Keratinocyte (primary cell): Measurements from ENCODE around the gene C11orf52. TPM values are rescaled to one million over a fixed set of nuclear protein-coding genes. Genes with fewer than 3 reads are reported as not detected.

Source experiments
- DNase-seq: peaks from one replicate; pipeline ENCODE4 v3.0.0-alpha.2; 2011; ENCODE audit warnings: low read depth, missing footprints, low spot score
- FAIRE-seq: peaks from 2 replicates; lab custom pipeline; 2011; peaks lifted over from hg19 to GRCh38; lab: Jason Lieb, UNC
- H2AFZ ChIP-seq: 2 replicates; pipeline ENCODE4 v1.6.0; 2012; ENCODE audit warnings: low read length, control low read depth, inconsistent platforms; ENCODE audit not compliant: control insufficient read depth
- H3K27ac ChIP-seq: 2 replicates; pipeline ENCODE4 v1.5.1; 2011; ENCODE audit warnings: low read length; ENCODE audit not compliant: control insufficient read depth, insufficient read depth
- H3K27me3 ChIP-seq: 3 replicates; pipeline ENCODE4 v1.6.0; 2011; ENCODE audit warnings: low read length; ENCODE audit not compliant: control insufficient read depth, insufficient read depth; ENCODE audit errors: extremely low read depth
- H3K36me3 ChIP-seq, 2 experiments: 2 replicates in 1 of 2; 3 replicates in 1 of 2; pipeline ENCODE4 v1.5.1; 2011; ENCODE audit warnings: low read length in 2 of 2, mild to moderate bottlenecking in 1 of 2; ENCODE audit not compliant: control insufficient read depth in 2 of 2, insufficient read depth in 2 of 2; ENCODE audit errors: extremely low read depth in 1 of 2
- H3K4me1 ChIP-seq: 3 replicates; pipeline ENCODE4 v1.5.1; 2011; ENCODE audit warnings: low read length; ENCODE audit not compliant: control insufficient read depth, insufficient read depth; ENCODE audit errors: extremely low read depth
- H3K4me2 ChIP-seq: 3 replicates; pipeline ENCODE4 v1.6.0; 2011; ENCODE audit warnings: low read depth, low read length; ENCODE audit not compliant: control insufficient read depth, insufficient read depth; ENCODE audit errors: extremely low read depth
- H3K4me3 ChIP-seq, 3 experiments: fragments of 200-600 bp in 1 of 3; sonication (generic) in 1 of 3; 2 replicates in 2 of 3; 3 replicates in 1 of 3; pipeline ENCODE4 v1.5.1; 2011 to 2016; ENCODE audit warnings: low read length in 3 of 3, mild to moderate bottlenecking in 3 of 3, control low read depth in 2 of 3, inconsistent platforms in 1 of 3, low read depth in 1 of 3, mixed read lengths in 1 of 3, mixed run types in 1 of 3, moderate library complexity in 1 of 3; ENCODE audit not compliant: control insufficient read depth in 2 of 3, insufficient read depth in 2 of 3; ENCODE audit errors: extremely low read depth in 1 of 3
- H3K79me2 ChIP-seq: 2 replicates; pipeline ENCODE4 v1.6.0; 2012; ENCODE audit warnings: low read length; ENCODE audit not compliant: control insufficient read depth, insufficient read depth
- H3K9ac ChIP-seq: 3 replicates; pipeline ENCODE4 v1.6.0; 2011; ENCODE audit warnings: low read length; ENCODE audit not compliant: control insufficient read depth, insufficient read depth; ENCODE audit errors: extremely low read depth
- H3K9me1 ChIP-seq: 3 replicates; pipeline ENCODE4 v1.6.0; 2011; ENCODE audit warnings: low read length; ENCODE audit not compliant: control insufficient read depth, insufficient read depth; ENCODE audit errors: extremely low read depth
- H3K9me3 ChIP-seq: 2 replicates; pipeline ENCODE4 v1.5.1; 2012; ENCODE audit warnings: low read depth, low read length; ENCODE audit not compliant: control insufficient read depth
- H4K20me1 ChIP-seq: 3 replicates; pipeline ENCODE4 v1.6.0; 2011; ENCODE audit warnings: low read length; ENCODE audit not compliant: control insufficient read depth, insufficient read depth; ENCODE audit errors: extremely low read depth
- CTCF ChIP-seq, 3 experiments: IDR thresholded peaks in 1 of 3; conservative IDR thresholded peaks in 1 of 3; optimal IDR thresholded peaks in 1 of 3; 2 replicates in 2 of 3; 3 replicates in 1 of 3; pipeline versions ENCODE3 to v1.5.1; 2011; ENCODE audit warnings: low read length in 3 of 3, mild to moderate bottlenecking in 3 of 3, moderate library complexity in 2 of 3, control low read depth in 1 of 3, inconsistent platforms in 1 of 3; ENCODE audit not compliant: insufficient read depth in 2 of 3; ENCODE audit errors: extremely low read depth in 1 of 3
- EZH2 ChIP-seq: IDR thresholded peaks from one replicate; pipeline ENCODE4 v1.6.1; 2012; ENCODE audit warnings: inconsistent platforms, mild to moderate bottlenecking, low read length, moderate library complexity
- dilution Hi-C: fragments of 300-500 bp; cut with MboI; formaldehyde crosslinking; loops from one replicate; pipeline ENCODE4 v1.7.0; 2020; ENCODE audit warnings: low sequenced_read_pairs; ENCODE audit not compliant: extremely low pct_ligation_motif_present
- polyA plus RNA-seq, 5 experiments: library from polyadenylated mRNA; depleted of rRNA in 3 of 5; stranded (reverse) in 3 of 5; stranded (forward) in 1 of 5; unstranded in 1 of 5; fragments of >200 nt; gene quantifications; 1 replicate in 1 of 5; 2 replicates in 3 of 5; 3 replicates in 1 of 5; pipeline versions ENCODE4 v1.2.1 to v1.2.3, GENCODE V29; 2011 to 2012; ENCODE audit warnings: missing spikeins in 2 of 5, low read depth in 1 of 5, low replicate concordance in 1 of 5

C11orf52 gene
- polyA plus RNA-seq, 1 donor (not counting 4 experiments of a cell fraction or from before 2014, with no cell fraction given), result 3.5 TPM

GRCh38 chr11:111916768-111917167 lies 1.9 kb upstream of the C11orf52 start:
- Histone ChIP-seq H3K79me2 (no peaks in the 10 kb centered on the region), H3K27me3 (peaks cover 3% of the 10 kb centered on the region), H2AFZ (no peak overlapping the region), H4K20me1 (no peaks in the 10 kb centered on the region), H3K4me3 (no peak overlapping the region), H3K9me3 (no peaks in the 10 kb centered on the region), H3K27ac (no peak overlapping the region), H3K36me3 (no peaks in the 10 kb centered on the region), H3K4me1 (peaks cover 16% of the 10 kb centered on the region), H3K9me1 (no peaks in the 10 kb centered on the region), H3K4me2 (no peak overlapping the region), H3K9ac (no peak overlapping the region)
- DNase-seq (no peak), FAIRE-seq (no peak)
- TF ChIP-seq CTCF (optimal IDR thresholded peaks at IDR 0.05 in 1 of 3, IDR thresholded peaks at IDR 0.05 in 1 of 3, conservative IDR thresholded peaks at IDR 0.05 in 1 of 3; ENCODE audit: extremely low read depth in 1 of 3, insufficient read depth in 2 of 3, low read length in 3 of 3) (no peak), EZH2 (no peak)
- dilution Hi-C loops, result no loop called here

DNA sequence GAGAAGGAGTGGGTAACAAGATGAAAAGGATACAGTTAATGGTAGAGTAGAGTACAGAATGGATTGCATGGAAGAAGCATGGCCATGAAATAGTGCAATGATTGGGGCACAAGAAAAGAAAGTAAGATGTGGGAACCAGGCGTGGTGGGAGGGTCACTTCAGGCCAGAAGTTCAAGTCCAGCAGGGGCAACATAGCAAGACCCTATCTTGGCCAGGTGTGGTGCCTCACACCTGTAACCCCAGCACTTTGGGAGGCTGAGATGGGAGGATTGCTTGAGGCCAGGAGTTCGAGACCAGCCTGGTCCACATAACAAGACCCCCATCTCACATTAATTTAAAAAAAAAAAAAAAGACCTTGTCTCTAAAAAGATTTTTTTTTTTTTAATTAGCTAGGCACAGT lies 1.4 kb upstream of the C11orf52 start:
- no peak for DNase-seq
- no peak overlapping the region for H3K27ac ChIP-seq

More for the DNA sequence above, 1.4 kb upstream of the C11orf52 start:
- Histone ChIP-seq H3K4me1 (peaks cover 11% of the 10 kb centered on the region), H3K27me3 (peaks cover 3% of the 10 kb centered on the region), H3K4me2 (no peak overlapping the region), H3K79me2 (no peaks in the 10 kb centered on the region), H2AFZ (no peak overlapping the region), H3K9me1 (no peaks in the 10 kb centered on the region), H4K20me1 (no peaks in the 10 kb centered on the region), H3K9ac (no peak overlapping the region), H3K36me3 (no peaks in the 10 kb centered on the region), H3K4me3 (no peak overlapping the region), H3K9me3 (no peaks in the 10 kb centered on the region)
- no peak for FAIRE-seq
- dilution Hi-C loops, result no loop called here
- no peak for TF ChIP-seq CTCF (optimal IDR thresholded peaks at IDR 0.05 in 1 of 3, IDR thresholded peaks at IDR 0.05 in 1 of 3, conservative IDR thresholded peaks at IDR 0.05 in 1 of 3; ENCODE audit: extremely low read depth in 1 of 3, insufficient read depth in 2 of 3, low read length in 3 of 3)
- no peak for TF ChIP-seq EZH2
